Measurements from ENCODE around the gene COX8A.
"Not testable (repeated sequence)": the region's sequence is repeated elsewhere in the genome, so short reads cannot be mapped to it uniquely, and the experiment has no call there.

COX8A gene

GRCh38 chr11:63966444-63966843 is 8.0 kb upstream of the COX8A start:
- peaks cover 0 to 1% of the 10 kb centered on the region in 2 donors for H3K27me3 ChIP-seq (ENCODE audit: control insufficient read depth in 1 of 2, insufficient read depth in 2 of 2, low read length in 2 of 2)
- H3K4me3 ChIP-seq (ENCODE audit: low read depth in 1 of 2, low read length in 2 of 2): no peak overlapping the region
- no peaks in the 10 kb centered on the region for H3K9me3 ChIP-seq (ENCODE audit: control insufficient read depth in 1 of 2, low read length in 2 of 2)
- H3K27ac ChIP-seq (ENCODE audit: low read depth, low read length): no peak overlapping the region
- H3K36me3 ChIP-seq (ENCODE audit: control insufficient read depth in 1 of 2, insufficient read depth in 2 of 2, low read length in 2 of 2): no peaks in the 10 kb centered on the region
- peaks cover 0 to under 1% of the 10 kb centered on the region in 2 donors for H3K4me1 ChIP-seq (ENCODE audit: control insufficient read depth in 1 of 2, insufficient read depth in 2 of 2, low read length in 2 of 2)
- no peak overlapping the region for H3K9ac ChIP-seq (ENCODE audit: low read depth in 1 of 2, low read length in 2 of 2)

GRCh38 chr11:63969461-63969860 is 5.0 kb upstream of the COX8A start:
- Histone ChIP-seq H3K27ac (ENCODE audit: low read depth, low read length) (no peak overlapping the region), H3K9ac (ENCODE audit: low read depth in 1 of 2, low read length in 2 of 2) (no peak overlapping the region), H3K9me3 (ENCODE audit: control insufficient read depth in 1 of 2, low read length in 2 of 2) (no peaks in the 10 kb centered on the region), H3K4me1 (ENCODE audit: control insufficient read depth in 1 of 2, insufficient read depth in 2 of 2, low read length in 2 of 2) (no peaks in the 10 kb centered on the region), H3K36me3 (ENCODE audit: control insufficient read depth in 1 of 2, insufficient read depth in 2 of 2, low read length in 2 of 2) (no peaks in the 10 kb centered on the region), H3K27me3 (ENCODE audit: control insufficient read depth in 1 of 2, insufficient read depth in 2 of 2, low read length in 2 of 2) (peaks cover 0 to 5% of the 10 kb centered on the region in 2 donors), H3K4me3 (ENCODE audit: low read depth in 1 of 2, low read length in 2 of 2) (no peak overlapping the region)

- Histone ChIP-seq H3K9ac (ENCODE audit: low read depth in 1 of 2, low read length in 2 of 2) (no peak overlapping the region), H3K4me3 (ENCODE audit: low read depth in 1 of 2, low read length in 2 of 2) (no peak overlapping the region), H3K27me3 (ENCODE audit: control insufficient read depth in 1 of 2, insufficient read depth in 2 of 2, low read length in 2 of 2) (peaks cover 0 to 5% of the 10 kb centered on the region in 2 donors), H3K9me3 (ENCODE audit: control insufficient read depth in 1 of 2, low read length in 2 of 2) (no peaks in the 10 kb centered on the region), H3K4me1 (ENCODE audit: control insufficient read depth in 1 of 2, insufficient read depth in 2 of 2, low read length in 2 of 2) (peaks cover 5 to 6% of the 10 kb centered on the region in 2 donors), H3K36me3 (ENCODE audit: control insufficient read depth in 1 of 2, insufficient read depth in 2 of 2, low read length in 2 of 2) (peaks cover 2% of the 10 kb centered on the region in 2 donors), H3K27ac (ENCODE audit: low read depth, low read length) (no peak overlapping the region)
These were observed 3.5 kb upstream of the COX8A start for GRCh38 chr11:63970902-63971301.

- Histone ChIP-seq H3K36me3 (ENCODE audit: control insufficient read depth in 1 of 2, insufficient read depth in 2 of 2, low read length in 2 of 2) (peaks cover 4 to 12% of the 10 kb centered on the region in 2 donors), H3K4me1 (ENCODE audit: control insufficient read depth in 1 of 2, insufficient read depth in 2 of 2, low read length in 2 of 2) (peaks cover 14 to 15% of the 10 kb centered on the region in 2 donors)
- not testable (repeated sequence) for H3K27me3 ChIP-seq (ENCODE audit: control insufficient read depth in 1 of 2, insufficient read depth in 2 of 2, low read length in 2 of 2); H3K4me3 ChIP-seq (ENCODE audit: low read depth in 1 of 2, low read length in 2 of 2); H3K9me3 ChIP-seq (ENCODE audit: control insufficient read depth in 1 of 2, low read length in 2 of 2); H3K27ac ChIP-seq (ENCODE audit: low read depth, low read length); H3K9ac ChIP-seq (ENCODE audit: low read depth in 1 of 2, low read length in 2 of 2)
These were observed 535 bp upstream of the COX8A start for GRCh38 chr11:63973912-63974258.

- Histone ChIP-seq H3K27ac (ENCODE audit: low read depth, low read length) (no peak overlapping the region), H3K36me3 (ENCODE audit: control insufficient read depth in 1 of 2, insufficient read depth in 2 of 2, low read length in 2 of 2) (peaks cover 4 to 17% of the 10 kb centered on the region in 2 donors), H3K4me3 (ENCODE audit: low read depth in 1 of 2, low read length in 2 of 2) (no peak overlapping the region), H3K4me1 (ENCODE audit: control insufficient read depth in 1 of 2, insufficient read depth in 2 of 2, low read length in 2 of 2) (peaks cover 14 to 15% of the 10 kb centered on the region in 2 donors), H3K9ac (ENCODE audit: low read depth in 1 of 2, low read length in 2 of 2) (no peak overlapping the region), H3K9me3 (ENCODE audit: control insufficient read depth in 1 of 2, low read length in 2 of 2) (no peaks in the 10 kb centered on the region), H3K27me3 (ENCODE audit: control insufficient read depth in 1 of 2, insufficient read depth in 2 of 2, low read length in 2 of 2) (no peaks in the 10 kb centered on the region)
These were observed 4.3 kb downstream of the COX8A start for GRCh38 chr11:63978551-63979239.

GRCh38 chr11:63979426-63979825 is 5.0 kb downstream of the COX8A start:
- Histone ChIP-seq H3K27ac (ENCODE audit: low read depth, low read length) (no peak overlapping the region), H3K9me3 (ENCODE audit: control insufficient read depth in 1 of 2, low read length in 2 of 2) (no peaks in the 10 kb centered on the region), H3K4me3 (ENCODE audit: low read depth in 1 of 2, low read length in 2 of 2) (no peak overlapping the region), H3K9ac (ENCODE audit: low read depth in 1 of 2, low read length in 2 of 2) (no peak overlapping the region), H3K4me1 (ENCODE audit: control insufficient read depth in 1 of 2, insufficient read depth in 2 of 2, low read length in 2 of 2) (peaks cover 14 to 15% of the 10 kb centered on the region in 2 donors), H3K27me3 (ENCODE audit: control insufficient read depth in 1 of 2, insufficient read depth in 2 of 2, low read length in 2 of 2) (no peaks in the 10 kb centered on the region), H3K36me3 (ENCODE audit: control insufficient read depth in 1 of 2, insufficient read depth in 2 of 2, low read length in 2 of 2) (peaks cover 4 to 17% of the 10 kb centered on the region in 2 donors)

GRCh38 chr11:63985812-63986155 is 11.4 kb downstream of the COX8A start:
- Histone ChIP-seq H3K27ac (ENCODE audit: low read depth, low read length) (peak overlapping the region; percentile 75), H3K9me3 (ENCODE audit: control insufficient read depth in 1 of 2, low read length in 2 of 2) (no peaks in the 10 kb centered on the region), H3K4me3 (ENCODE audit: low read depth in 1 of 2, low read length in 2 of 2) (peak overlapping the region; percentile 91 to 95), H3K27me3 (ENCODE audit: control insufficient read depth in 1 of 2, insufficient read depth in 2 of 2, low read length in 2 of 2) (no peaks in the 10 kb centered on the region), H3K36me3 (ENCODE audit: control insufficient read depth in 1 of 2, insufficient read depth in 2 of 2, low read length in 2 of 2) (peaks cover 3 to 15% of the 10 kb centered on the region in 2 donors), H3K9ac (ENCODE audit: low read depth in 1 of 2, low read length in 2 of 2) (peak overlapping the region; percentile 64 to 86), H3K4me1 (ENCODE audit: control insufficient read depth in 1 of 2, insufficient read depth in 2 of 2, low read length in 2 of 2) (peaks cover 4 to 21% of the 10 kb centered on the region in 2 donors)

- Histone ChIP-seq H3K9ac (ENCODE audit: low read depth in 1 of 2, low read length in 2 of 2) (peak within 1 kb of the TSS; percentile 80 to 86), H3K9me3 (ENCODE audit: control insufficient read depth in 1 of 2, low read length in 2 of 2) (no peaks in the 10 kb centered on the region), H3K27me3 (ENCODE audit: control insufficient read depth in 1 of 2, insufficient read depth in 2 of 2, low read length in 2 of 2) (no peaks in the 10 kb centered on the region), H3K27ac (ENCODE audit: low read depth, low read length) (peak within 1 kb of the TSS; percentile 83), H3K36me3 (ENCODE audit: control insufficient read depth in 1 of 2, insufficient read depth in 2 of 2, low read length in 2 of 2) (peaks cover 9 to 21% of the 10 kb centered on the region in 2 donors), H3K4me3 (ENCODE audit: low read depth in 1 of 2, low read length in 2 of 2) (peak within 1 kb of the TSS; percentile 91 to 95), H3K4me1 (ENCODE audit: control insufficient read depth in 1 of 2, insufficient read depth in 2 of 2, low read length in 2 of 2) (peaks cover 4 to 21% of the 10 kb centered on the region in 2 donors)
These were observed 11.9 kb downstream of the COX8A start, which contains the start of gene OTUB1 for GRCh38 chr11:63986156-63986931. OTUB1 (plus strand) TSS chr11:63986438; CDS start chr11:63986457, 19 bp downstream.

- Histone ChIP-seq H3K27ac (ENCODE audit: low read depth, low read length) (no peak overlapping the region), H3K4me3 (ENCODE audit: low read depth in 1 of 2, low read length in 2 of 2) (peak overlapping the region; percentile 91 to 95), H3K4me1 (ENCODE audit: control insufficient read depth in 1 of 2, insufficient read depth in 2 of 2, low read length in 2 of 2) (peaks cover 4 to 21% of the 10 kb centered on the region in 2 donors), H3K27me3 (ENCODE audit: control insufficient read depth in 1 of 2, insufficient read depth in 2 of 2, low read length in 2 of 2) (no peaks in the 10 kb centered on the region), H3K9ac (ENCODE audit: low read depth in 1 of 2, low read length in 2 of 2) (peak overlapping the region; percentile 80 to 86), H3K9me3 (ENCODE audit: control insufficient read depth in 1 of 2, low read length in 2 of 2) (no peaks in the 10 kb centered on the region), H3K36me3 (ENCODE audit: control insufficient read depth in 1 of 2, insufficient read depth in 2 of 2, low read length in 2 of 2) (peaks cover 12 to 25% of the 10 kb centered on the region in 2 donors)
These were observed 12.6 kb downstream of the COX8A start for GRCh38 chr11:63986932-63987513.

GRCh38 chr11:63991558-63991957 is 17.1 kb downstream of the COX8A start:
- Histone ChIP-seq H3K4me1 (ENCODE audit: control insufficient read depth in 1 of 2, insufficient read depth in 2 of 2, low read length in 2 of 2) (peaks cover 0 to 14% of the 10 kb centered on the region in 2 donors), H3K27me3 (ENCODE audit: control insufficient read depth in 1 of 2, insufficient read depth in 2 of 2, low read length in 2 of 2) (no peaks in the 10 kb centered on the region), H3K9ac (ENCODE audit: low read depth in 1 of 2, low read length in 2 of 2) (no peak overlapping the region), H3K27ac (ENCODE audit: low read depth, low read length) (no peak overlapping the region), H3K9me3 (ENCODE audit: control insufficient read depth in 1 of 2, low read length in 2 of 2) (no peaks in the 10 kb centered on the region), H3K36me3 (ENCODE audit: control insufficient read depth in 1 of 2, insufficient read depth in 2 of 2, low read length in 2 of 2) (peaks cover 12 to 48% of the 10 kb centered on the region in 2 donors), H3K4me3 (ENCODE audit: low read depth in 1 of 2, low read length in 2 of 2) (no peak overlapping the region)
